MV-4-11 (cell line): ENCODE results near the gene SPON1.
"Not testable (repeated sequence)": the region's sequence is repeated elsewhere in the genome, so short reads cannot be mapped to it uniquely, and the experiment has no call there.

Experiments
- DNase-seq: peaks from one replicate; lab custom pipeline; 2025; lab: John Stamatoyannopoulos, UW

The SPON1 gene

DNA sequence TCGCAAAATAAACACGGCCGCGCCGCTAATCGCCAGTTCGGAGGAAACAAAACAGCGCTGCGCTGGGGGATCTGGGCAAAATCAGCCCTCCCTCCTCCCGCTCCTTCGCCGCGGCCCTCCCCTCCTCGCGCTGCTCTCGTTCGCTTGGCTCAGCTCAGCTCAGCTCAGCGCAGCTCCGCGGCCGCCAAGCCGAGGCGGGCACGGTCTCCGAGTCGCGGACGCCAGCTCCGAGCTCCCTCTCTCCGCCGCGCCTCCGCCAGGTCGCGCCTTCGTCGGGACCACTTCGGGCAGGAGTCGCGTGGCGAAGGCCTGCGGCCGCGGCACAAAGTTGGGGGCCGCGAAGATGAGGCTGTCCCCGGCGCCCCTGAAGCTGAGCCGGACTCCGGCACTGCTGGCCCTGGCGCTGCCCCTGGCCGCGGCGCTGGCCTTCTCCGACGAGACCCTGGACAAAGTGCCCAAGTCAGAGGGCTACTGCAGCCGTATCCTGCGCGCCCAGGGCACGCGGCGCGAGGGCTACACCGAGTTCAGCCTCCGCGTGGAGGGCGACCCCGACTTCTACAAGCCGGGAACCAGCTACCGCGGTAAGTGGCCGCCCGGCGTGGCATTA, at the start of gene SPON1:
Gene SPON1, plus strand, starts transcription at position 162 of the 607 bp plus-strand sequence. Its CDS starts 182 bp downstream, at position 344.
- no peak for DNase-seq

DNA sequence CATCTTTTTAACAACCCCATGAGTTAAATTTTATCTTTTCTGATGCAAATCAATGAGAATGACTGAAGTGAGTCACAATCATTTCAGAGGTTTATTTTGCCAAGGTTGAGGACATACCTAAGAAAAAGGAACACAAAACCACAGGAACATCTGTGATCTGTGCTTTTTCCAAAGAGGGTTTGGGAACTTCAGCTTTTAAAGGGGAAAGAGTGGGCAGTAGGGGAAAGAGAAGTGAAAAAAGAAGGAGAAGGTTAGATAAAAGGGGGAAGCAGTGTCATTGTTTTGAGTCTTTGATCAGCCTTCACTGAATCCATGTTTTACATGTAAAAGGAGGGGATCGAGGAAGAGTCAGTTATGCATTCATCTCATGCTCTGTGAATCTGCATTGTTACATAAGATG, 45.3 kb upstream of the SPON1 start:
- DNase-seq, result no peak

DNA sequence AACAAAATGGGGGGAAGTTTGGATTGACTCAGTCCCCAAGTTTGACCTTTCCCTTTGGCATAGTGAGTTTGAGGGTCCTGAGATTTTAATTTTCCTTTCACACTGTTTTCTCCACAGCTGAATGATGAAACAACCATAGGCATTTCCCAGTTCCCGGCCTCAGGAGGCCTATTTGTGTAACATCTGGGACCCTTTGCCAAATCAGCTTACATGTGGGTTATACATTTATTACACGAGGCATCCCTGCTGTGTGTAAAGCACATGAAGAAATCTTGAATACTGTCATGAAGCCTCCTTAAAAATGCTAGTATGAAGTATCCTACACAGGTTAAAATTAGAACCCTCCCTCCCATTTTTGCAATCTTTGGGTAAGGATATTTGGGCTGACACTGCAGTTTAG, 44.6 kb upstream of the SPON1 start:
- DNase-seq, result no peak

- no peak for DNase-seq
Measured at GRCh38 chr11:13920756-13921155, 41.8 kb upstream of the SPON1 start.

DNA sequence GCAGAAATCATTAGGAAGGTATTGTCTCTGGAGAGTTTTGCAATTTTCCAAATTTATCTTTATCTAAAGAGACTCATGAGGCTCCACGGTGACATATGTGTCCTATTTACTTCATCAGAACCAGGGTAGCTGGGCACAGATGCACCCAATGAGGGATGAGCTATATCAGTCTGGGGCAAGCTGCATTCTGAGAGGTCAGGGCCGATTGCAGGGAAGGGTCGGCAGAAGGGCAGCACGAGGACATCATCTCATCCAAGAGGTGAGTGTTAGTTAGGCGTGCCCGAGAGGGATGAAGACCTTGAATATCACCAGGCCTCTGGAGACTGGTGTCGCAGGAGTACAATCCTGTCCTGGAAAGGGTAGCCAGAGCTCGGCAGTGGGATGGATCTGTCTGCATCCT, 41.0 kb upstream of the SPON1 start:
- no peak for DNase-seq

- no peak for DNase-seq
Measured at GRCh38 chr11:13923182-13923581, 39.3 kb upstream of the SPON1 start.

GRCh38 chr11:13923716-13924650, 38.5 kb upstream of the SPON1 start:
- no peak for DNase-seq

DNA sequence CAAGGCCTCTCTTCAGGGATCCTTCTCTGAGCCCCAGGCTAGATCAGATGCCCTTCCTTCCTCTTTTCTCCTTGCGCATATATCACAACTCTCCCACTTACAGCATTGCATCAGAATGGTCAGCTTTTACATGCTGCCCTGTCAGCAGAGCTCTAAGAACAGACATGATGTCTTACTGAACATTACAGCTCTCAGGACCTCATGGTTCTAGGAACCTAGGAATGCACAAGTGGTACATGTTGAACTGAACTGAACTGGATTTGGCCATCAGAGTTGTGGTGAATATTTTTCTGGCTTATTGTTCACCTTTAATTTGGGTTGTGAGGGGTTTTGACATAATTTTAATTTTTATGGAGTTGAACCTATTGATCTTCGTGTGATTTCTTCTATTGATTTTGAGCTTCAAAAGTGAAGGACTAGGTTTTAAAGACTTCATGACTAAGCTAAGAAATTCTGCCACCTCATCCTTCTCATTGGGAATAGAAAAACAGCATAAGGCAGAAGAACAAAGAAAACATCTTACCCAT, 37.7 kb upstream of the SPON1 start:
- DNase-seq, result peak; percentile 70

GRCh38 chr11:13926366-13926765, 36.2 kb upstream of the SPON1 start:
- DNase-seq, result not testable (repeated sequence)

DNA sequence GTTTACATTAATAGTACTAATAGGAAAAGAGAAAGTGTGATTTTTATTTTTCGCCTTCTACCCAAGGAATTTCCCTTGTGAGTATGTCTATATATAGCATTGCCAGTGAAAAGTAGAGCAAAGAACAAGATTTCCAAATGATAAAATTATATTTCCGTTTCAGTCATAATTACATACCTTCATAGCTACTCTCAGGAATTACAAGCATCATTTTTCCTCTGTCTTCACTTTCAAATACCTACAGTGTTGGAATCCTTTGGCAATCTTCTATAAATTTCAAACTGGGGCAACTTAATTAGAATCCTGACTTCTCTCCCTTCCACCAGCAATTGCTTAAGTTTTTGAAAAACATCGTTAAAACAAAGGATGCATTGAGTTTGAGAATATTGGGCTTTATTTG, 35.5 kb upstream of the SPON1 start:
- DNase-seq, result no peak

GRCh38 chr11:13927481-13927880, 35.0 kb upstream of the SPON1 start:
- no peak for DNase-seq

GRCh38 chr11:13928566-13929251, 33.8 kb upstream of the SPON1 start:
- DNase-seq, result peak; percentile 17

DNA sequence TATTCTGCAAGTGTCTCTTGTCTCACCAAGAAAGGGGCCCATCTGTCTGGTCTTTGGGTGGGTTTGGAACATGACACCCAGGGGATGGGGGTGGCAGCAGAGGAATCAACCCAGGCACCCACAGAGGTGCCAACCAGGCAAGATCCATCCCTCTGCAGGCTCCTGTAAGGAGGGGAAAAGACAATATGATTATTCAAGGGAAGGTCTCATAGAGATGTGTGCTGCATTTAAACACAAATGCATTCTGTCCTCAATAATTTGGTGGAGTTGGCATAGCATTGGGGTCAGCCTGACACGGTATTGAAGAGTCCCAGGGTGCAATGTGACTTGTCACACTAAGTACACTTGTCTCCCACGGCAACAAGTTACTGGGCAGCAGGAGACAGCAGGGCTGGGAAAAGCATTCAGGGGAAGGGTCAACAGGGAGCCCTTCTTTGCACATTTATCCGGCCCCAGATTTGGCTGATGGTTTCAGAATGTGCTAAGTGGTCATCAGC, 33.1 kb upstream of the SPON1 start:
- DNase-seq, result no peak

DNA sequence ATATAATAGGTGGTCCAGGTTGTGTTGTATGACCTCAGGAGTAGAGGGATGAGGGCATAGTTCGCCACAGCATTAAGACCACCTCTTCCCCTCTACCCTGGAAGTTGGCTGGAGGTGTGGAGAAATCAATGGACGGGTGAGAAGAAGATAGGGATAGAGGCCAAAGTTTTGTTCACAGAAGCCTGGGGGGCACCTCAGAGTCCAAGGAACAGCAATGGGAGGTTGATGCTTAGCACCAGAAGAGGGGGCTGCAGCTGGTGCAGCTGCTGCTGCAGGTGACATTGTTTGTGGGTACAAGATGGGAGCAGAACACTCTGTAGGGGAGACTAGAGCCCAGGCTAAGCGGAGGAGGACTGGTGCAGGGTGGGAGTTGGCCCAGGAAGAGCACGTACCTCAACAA, 31.2 kb upstream of the SPON1 start:
- DNase-seq, result no peak

DNA sequence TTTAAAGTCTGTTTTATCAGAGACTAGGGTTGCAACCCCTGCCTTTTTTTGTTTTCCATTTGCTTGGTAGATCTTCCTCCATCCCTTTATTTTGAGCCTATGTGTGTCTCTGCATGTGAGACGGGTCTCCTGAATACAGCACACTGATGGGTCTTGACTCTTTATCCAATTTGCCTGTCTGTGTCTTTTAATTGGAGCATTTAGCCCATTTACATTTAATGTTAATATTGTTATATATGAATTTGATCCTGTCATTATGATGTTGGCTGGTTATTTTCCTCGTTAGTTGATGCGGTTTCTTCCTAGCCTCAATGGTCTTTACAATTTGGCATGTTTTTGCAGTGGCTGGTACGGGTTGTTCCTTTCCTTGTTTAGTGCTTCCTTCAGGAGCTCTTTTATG, 25.4 kb upstream of the SPON1 start:
- DNase-seq, result not testable (repeated sequence)

DNA sequence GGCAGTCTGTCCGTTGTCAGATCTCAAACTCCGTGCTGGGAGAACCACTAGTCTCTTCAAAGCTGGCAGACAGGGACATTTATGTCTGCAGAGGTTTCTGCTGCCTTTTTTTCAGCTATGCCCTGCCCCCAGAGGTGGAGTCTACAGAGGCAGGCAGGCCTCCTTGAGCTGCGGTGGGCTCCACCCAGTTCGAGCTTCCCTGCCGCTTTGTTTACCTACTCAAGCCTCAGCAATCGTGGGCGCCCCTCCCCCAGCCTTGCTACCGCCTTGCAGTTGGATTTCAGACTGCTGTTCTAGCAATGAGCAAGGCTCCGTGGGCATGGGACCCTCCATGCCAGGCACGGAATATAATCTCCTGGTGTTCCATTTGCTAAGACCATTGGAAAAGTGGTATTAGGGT, 23.7 kb upstream of the SPON1 start:
- DNase-seq, result not testable (repeated sequence)

DNA sequence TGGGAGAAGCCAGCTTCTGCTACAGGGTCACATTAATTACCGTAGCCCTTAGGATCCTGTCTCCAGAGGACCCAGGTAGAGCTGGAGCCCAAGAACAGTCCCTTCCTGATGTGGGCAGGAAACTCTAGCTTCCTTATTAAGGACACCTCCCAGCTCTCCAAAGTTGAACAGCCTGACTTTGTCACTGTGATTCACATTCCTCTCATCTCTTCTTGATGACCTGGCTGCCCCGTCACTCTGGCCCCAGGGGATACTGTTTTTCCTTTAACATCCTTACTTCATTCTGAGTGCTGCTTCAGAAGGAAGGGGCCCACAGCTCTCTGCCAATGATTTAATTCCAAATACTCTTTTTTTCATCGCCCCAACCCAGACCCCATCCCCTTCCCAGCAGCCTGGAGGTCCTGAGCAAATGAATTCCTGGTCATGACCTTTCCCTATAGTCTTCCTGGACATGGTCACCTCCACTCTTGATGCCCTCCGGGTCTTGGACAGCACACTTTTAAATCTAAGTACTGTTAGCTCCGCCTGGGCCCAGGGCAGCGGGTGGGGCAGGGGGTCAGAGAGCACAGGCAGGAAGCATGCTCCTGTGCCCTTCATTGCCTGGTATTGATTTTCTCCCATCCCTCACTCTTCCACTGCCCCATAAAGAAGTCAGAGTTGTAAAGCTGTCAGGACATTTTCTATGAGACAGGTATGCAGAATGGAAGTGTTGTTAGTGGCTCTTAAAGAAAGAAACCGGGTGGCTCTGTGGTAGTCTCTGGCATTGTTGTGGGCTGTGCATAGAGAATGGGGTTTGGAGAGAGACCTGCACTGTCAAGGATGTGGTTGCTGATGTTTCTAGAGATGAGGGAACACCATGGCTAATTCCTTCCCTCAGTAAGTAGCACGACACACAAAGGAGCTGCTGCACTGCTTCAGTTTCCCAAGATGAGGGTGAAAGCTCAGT, 22.3 kb upstream of the SPON1 start:
- DNase-seq, result no peak

DNA sequence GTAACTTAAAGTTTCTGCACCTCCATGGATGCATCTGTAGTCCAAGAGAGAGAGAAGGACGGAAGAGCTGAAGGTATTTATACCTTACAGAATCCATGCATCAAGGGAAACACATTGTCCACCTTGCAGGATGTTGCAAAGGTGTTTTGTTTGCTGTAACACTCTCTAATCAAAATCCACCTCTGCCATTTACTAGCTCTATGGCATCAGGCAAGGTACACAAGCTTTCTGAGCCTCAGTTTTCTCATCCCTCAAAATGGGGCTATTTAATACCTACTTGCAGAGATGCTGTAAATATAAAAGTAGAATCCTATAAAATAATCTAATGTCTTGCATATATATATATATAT, 21.6 kb upstream of the SPON1 start:
- no peak for DNase-seq

DNA sequence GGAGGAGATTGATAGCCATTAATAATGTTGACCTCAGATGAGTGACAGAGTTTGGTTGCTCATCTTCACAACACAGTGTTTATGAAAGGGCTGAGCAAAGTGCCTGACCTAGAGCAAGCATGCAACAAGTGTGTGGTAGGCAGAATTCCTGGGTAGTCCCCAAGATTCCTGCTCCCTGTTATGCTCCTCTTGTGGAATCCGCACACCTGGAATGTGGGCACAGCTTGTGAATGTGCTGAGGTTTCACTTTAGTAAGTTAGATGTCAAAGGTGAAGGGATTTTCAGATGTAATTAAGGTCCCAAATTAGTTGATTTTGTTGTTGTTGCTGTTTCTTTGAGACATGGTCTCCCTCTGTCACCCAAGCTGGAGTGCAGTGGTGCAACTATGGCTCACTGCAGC, 20.7 kb upstream of the SPON1 start:
- no peak for DNase-seq

- DNase-seq, result no peak
Measured at GRCh38 chr11:13942378-13942777, 20.1 kb upstream of the SPON1 start.

GRCh38 chr11:13942971-13943381, 19.5 kb upstream of the SPON1 start:
- no peak for DNase-seq
